ENCODE measurements around the gene ADAMTS12. TPM values are rescaled to one million over a fixed set of nuclear protein-coding genes. Genes with fewer than 3 reads are reported as not detected.
A peak's percentile ranks its signal among the peaks of the same experiment; 100 is the strongest.

ADAMTS12 gene
- total RNA-seq, 1 donor from 2014 or later = 4.1 TPM

DNA sequence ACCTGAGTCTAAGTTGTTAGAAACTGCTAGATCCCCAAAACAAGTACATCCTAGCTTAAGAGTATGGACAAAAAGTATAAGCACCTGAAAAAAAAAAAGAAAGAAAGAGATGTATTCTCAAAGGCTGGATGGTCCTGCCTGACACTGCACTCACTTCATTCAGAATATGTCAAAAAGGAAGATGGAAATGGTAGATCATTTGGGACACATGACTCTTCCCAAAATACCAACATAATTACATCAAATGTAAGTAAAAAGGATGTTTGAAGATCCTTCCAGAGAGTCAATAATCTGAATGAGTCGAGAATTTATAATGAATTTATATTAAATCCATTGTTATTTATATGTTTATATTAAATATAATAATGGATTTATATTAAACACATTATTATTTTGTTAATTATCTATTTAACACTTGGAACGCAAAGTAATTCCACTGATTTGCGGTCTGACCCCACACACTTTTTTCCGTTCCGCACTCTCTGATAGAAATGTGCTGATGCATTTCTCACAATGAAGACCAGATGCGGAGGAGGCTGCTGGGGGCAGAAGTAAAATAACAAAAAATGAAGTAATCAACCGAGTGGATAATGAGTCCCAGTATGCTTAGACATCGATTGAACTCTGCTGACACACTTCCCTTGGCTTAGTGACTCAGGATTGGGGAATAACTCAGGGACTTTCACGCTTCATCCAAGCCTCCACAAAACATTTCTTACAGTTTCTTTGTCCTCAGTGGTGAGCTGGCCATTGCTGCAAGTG lies 201.2 kb downstream of the ADAMTS12 start:
- H3K4me3 ChIP-seq (ENCODE audit: low read depth, low read length) = no peak overlapping the region
- peak; percentile 73 for DNase-seq (ENCODE audit: low read depth)
- TF ChIP-seq, protein P1, sequence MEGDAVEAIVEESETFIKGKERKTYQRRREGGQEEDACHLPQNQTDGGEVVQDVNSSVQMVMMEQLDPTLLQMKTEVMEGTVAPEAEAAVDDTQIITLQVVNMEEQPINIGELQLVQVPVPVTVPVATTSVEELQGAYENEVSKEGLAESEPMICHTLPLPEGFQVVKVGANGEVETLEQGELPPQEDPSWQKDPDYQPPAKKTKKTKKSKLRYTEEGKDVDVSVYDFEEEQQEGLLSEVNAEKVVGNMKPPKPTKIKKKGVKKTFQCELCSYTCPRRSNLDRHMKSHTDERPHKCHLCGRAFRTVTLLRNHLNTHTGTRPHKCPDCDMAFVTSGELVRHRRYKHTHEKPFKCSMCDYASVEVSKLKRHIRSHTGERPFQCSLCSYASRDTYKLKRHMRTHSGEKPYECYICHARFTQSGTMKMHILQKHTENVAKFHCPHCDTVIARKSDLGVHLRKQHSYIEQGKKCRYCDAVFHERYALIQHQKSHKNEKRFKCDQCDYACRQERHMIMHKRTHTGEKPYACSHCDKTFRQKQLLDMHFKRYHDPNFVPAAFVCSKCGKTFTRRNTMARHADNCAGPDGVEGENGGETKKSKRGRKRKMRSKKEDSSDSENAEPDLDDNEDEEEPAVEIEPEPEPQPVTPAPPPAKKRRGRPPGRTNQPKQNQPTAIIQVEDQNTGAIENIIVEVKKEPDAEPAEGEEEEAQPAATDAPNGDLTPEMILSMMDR (IDR thresholded peaks at IDR 0.05; ENCODE audit: insufficient read depth, low read length, poor library complexity, severe bottlenecking) = no peak
- H3K27me3 ChIP-seq (ENCODE audit: control insufficient read depth, insufficient read depth, low read length) = no peaks in the 10 kb centered on the region
- H3K36me3 ChIP-seq (ENCODE audit: control insufficient read depth, insufficient read depth, low read length) = no peaks in the 10 kb centered on the region

DNA sequence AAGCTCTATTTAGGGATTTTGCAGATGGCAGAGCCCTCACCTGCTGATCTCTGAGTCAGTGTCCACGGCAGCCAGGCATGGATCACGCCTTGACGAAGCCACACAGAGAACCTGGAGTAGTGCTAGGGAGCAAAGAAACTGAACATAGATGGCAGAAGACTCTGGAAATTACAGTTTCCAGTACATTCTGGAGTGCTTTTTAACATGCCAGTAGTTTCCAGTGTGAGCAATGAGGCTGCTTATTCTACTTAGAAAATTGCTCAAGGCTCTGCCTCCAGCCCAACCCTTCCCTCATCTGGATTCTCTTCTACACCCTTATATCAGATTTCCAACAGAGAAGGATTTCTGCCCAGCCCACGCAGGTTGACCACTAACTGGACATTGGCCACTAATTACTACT lies 203.3 kb downstream of the ADAMTS12 start:
- no peak for DNase-seq (ENCODE audit: low read depth)
- TF ChIP-seq, protein P1 (IDR thresholded peaks at IDR 0.05; ENCODE audit: insufficient read depth, low read length, poor library complexity, severe bottlenecking) = no peak
- Histone ChIP-seq H3K36me3 (ENCODE audit: control insufficient read depth, insufficient read depth, low read length) (no peaks in the 10 kb centered on the region), H3K4me3 (ENCODE audit: low read depth, low read length) (no peak overlapping the region), H3K27me3 (ENCODE audit: control insufficient read depth, insufficient read depth, low read length) (no peaks in the 10 kb centered on the region)

DNA sequence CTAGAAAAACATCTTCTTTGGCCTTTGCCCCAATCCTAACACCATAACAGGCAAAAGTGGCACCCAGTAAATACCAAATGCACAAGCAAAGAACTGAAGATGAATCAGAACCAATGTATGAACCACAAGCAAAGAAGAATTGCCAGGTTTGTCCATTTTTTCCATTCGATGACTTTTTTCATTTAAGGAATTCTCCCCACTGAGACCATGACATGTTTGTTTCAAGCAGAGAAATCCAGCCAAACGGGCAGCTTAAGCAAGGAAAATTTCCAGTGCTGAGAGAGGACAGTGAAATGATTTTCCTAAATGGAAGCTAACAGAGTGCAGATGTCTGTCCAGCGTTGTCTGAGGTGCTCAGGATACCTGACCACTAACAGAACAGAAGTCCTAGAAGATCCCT lies 203.7 kb downstream of the ADAMTS12 start:
- Histone ChIP-seq H3K27me3 (ENCODE audit: control insufficient read depth, insufficient read depth, low read length) (no peaks in the 10 kb centered on the region), H3K36me3 (ENCODE audit: control insufficient read depth, insufficient read depth, low read length) (no peaks in the 10 kb centered on the region), H3K4me3 (ENCODE audit: low read depth, low read length) (no peak overlapping the region)
- no peak for DNase-seq (ENCODE audit: low read depth)
- TF ChIP-seq, protein P1 (IDR thresholded peaks at IDR 0.05; ENCODE audit: insufficient read depth, low read length, poor library complexity, severe bottlenecking) = no peak

DNA sequence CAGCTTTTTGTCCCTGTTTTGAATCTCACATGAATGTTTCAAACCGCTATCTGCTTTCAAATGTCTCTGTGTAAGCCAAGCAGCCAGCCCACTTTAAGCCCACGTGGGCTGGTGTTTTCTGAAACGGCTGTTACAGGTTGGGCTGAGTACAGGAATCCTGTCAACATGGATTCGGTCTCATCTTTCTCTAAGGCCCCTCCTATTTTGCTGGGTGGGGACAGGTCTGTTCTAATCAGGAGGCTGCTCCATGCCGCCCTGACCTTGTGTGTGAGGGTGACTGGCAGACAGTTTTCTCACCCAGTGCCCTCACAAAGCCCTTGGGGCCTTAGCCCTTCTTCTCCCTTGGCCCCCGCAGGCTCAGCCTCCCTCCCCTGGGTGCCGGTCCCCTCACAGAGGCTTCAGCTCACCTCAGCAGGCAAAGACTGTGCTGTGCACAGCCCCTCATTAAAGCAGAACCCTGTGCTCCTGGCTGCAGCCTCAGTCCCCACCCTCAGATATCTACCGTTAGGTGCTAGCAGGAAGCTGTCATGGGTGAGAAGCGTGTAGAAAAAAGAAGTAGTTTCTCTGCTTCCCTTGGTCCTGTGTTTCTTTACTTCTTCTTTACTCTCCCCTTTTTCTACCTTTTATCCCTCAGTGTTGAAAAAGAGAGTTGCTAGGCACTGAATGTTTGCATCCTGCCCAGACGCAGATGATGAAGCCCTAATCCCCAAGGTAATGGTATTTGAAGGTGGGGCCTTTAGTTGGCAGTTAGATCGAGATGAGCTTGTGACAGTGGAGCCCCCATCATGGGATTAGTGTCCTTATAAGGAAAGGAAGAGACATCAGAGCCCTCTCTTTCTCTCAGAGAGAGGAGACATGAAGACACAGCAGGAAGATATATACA lies 205.7 kb downstream of the ADAMTS12 start:
- Histone ChIP-seq H3K36me3 (ENCODE audit: control insufficient read depth, insufficient read depth, low read length) (no peaks in the 10 kb centered on the region), H3K27me3 (ENCODE audit: control insufficient read depth, insufficient read depth, low read length) (no peaks in the 10 kb centered on the region), H3K4me3 (ENCODE audit: low read depth, low read length) (no peak overlapping the region)
- DNase-seq (ENCODE audit: low read depth) = no peak
- TF ChIP-seq, protein P1 (IDR thresholded peaks at IDR 0.05; ENCODE audit: insufficient read depth, low read length, poor library complexity, severe bottlenecking) = no peak

DNA sequence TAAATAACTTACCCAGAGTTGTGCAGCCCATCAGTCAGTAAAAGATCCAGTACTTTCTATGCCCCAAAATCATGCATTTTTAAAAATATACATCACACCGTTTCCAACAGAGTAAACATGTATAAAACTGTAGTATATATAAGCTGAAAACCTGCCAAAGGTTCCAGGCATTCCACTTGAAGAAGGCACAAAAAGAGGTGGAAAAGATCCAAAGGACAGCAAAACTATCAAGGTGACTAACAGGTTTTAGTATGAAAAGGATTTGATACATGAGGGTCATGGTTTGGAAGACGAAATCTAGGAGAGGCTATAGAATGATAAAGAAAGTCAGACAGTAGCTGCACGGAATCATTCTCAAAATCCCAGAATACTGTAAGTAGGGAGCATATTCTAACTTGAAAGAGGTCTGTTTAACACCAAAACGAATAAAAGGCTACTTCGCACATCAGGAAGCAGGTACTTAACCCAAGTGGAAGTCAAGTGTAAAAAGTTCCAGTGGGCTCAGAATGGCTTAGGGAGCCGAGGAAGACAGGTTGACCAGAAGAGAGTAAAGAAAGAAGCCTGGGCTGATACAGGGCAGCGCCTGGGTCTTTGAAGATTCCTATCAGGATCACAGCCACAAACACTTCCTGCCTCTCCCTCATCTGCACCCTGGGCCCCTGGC lies 207.2 kb downstream of the ADAMTS12 start:
- Histone ChIP-seq H3K27me3 (ENCODE audit: control insufficient read depth, insufficient read depth, low read length) (no peaks in the 10 kb centered on the region), H3K36me3 (ENCODE audit: control insufficient read depth, insufficient read depth, low read length) (no peaks in the 10 kb centered on the region), H3K4me3 (ENCODE audit: low read depth, low read length) (no peak overlapping the region)
- TF ChIP-seq, protein P1 (IDR thresholded peaks at IDR 0.05; ENCODE audit: insufficient read depth, low read length, poor library complexity, severe bottlenecking) = no peak
- no peak for DNase-seq (ENCODE audit: low read depth)
